ENCODE data around the gene NSF. TPM values are rescaled to one million over a fixed set of nuclear protein-coding genes. Genes with fewer than 3 reads are reported as not detected.

The NSF gene
- total RNA-seq, 2 donors from 2014 or later, result 29.7 to 41.0 TPM

DNA sequence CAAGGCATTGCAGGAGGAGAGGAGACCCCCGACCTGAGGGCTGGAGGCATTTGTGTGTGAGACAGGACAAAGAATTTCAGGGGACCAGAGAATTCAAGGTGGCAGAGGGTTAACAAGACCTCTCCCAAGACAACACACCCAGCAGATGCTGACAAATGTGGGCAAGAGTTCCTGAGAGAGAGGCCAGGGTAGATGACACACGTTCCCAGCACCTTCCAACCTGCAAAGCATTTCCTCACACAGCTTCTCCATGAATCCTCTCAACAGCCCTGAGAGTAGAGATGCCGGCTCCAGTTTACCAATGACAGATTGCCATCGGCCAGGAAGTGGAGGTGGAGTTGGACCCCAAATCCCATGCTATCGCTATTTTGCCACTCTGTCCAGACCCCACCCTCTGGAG, 203.1 kb downstream of the NSF start:
- H3K36me3 ChIP-seq (ENCODE audit: control insufficient read depth, insufficient read depth, low read length), result no peaks in the 10 kb centered on the region
- H3K27ac Mint-ChIP-seq, result peak overlapping the region; percentile 35
- H3K4me3 Mint-ChIP-seq, result no peak overlapping the region
- peaks cover 14% of the 10 kb centered on the region for H3K9me3 Mint-ChIP-seq
- peaks cover 37% of the 10 kb centered on the region for H3K4me1 Mint-ChIP-seq
- H3K4me1 ChIP-seq (ENCODE audit: control insufficient read depth, insufficient read depth, low read length), result no peaks in the 10 kb centered on the region
- H3K9ac ChIP-seq (ENCODE audit: extremely low read depth, low read length, poor library complexity, severe bottlenecking), result no peak overlapping the region
- H3K27me3 ChIP-seq (ENCODE audit: control insufficient read depth, insufficient read depth, low read length, poor library complexity, severe bottlenecking), result no peaks in the 10 kb centered on the region
- no peak overlapping the region for H3K27ac ChIP-seq (ENCODE audit: low read depth, low read length)
- TF ChIP-seq, protein P1, sequence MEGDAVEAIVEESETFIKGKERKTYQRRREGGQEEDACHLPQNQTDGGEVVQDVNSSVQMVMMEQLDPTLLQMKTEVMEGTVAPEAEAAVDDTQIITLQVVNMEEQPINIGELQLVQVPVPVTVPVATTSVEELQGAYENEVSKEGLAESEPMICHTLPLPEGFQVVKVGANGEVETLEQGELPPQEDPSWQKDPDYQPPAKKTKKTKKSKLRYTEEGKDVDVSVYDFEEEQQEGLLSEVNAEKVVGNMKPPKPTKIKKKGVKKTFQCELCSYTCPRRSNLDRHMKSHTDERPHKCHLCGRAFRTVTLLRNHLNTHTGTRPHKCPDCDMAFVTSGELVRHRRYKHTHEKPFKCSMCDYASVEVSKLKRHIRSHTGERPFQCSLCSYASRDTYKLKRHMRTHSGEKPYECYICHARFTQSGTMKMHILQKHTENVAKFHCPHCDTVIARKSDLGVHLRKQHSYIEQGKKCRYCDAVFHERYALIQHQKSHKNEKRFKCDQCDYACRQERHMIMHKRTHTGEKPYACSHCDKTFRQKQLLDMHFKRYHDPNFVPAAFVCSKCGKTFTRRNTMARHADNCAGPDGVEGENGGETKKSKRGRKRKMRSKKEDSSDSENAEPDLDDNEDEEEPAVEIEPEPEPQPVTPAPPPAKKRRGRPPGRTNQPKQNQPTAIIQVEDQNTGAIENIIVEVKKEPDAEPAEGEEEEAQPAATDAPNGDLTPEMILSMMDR (conservative IDR thresholded peaks at IDR 0.05), result no peak
- 94% methylated on average over 3 to 5 of the region's 5 CpGs for WGBS, 2 experiments (ENCODE audit: insufficient coverage in 1 of 2, insufficient read length in 1 of 2)
- H3K27me3 Mint-ChIP-seq (ENCODE audit: insufficient read depth), result peaks cover 2% of the 10 kb centered on the region
- no peak overlapping the region for H3K4me3 ChIP-seq (ENCODE audit: low read length)
- no peaks in the 10 kb centered on the region for H3K9me3 ChIP-seq (ENCODE audit: control insufficient read depth, low read length)
- H3K36me3 Mint-ChIP-seq (ENCODE audit: low read depth), result peaks cover 4% of the 10 kb centered on the region
- no peak for DNase-seq

GRCh38 chr17:46794318-46794717, 203.8 kb downstream of the NSF start:
- no peaks in the 10 kb centered on the region for H3K36me3 ChIP-seq (ENCODE audit: control insufficient read depth, insufficient read depth, low read length)
- WGBS, 2 experiments (ENCODE audit: insufficient coverage in 1 of 2, insufficient read length in 1 of 2), result 94 to 95% methylated on average over 5 of the region's 5 CpGs
- no peak overlapping the region for H3K27ac ChIP-seq (ENCODE audit: low read depth, low read length)
- TF ChIP-seq, protein P1 (conservative IDR thresholded peaks at IDR 0.05), result no peak
- H3K9ac ChIP-seq (ENCODE audit: extremely low read depth, low read length, poor library complexity, severe bottlenecking), result no peak overlapping the region
- H3K9me3 ChIP-seq (ENCODE audit: control insufficient read depth, low read length), result no peaks in the 10 kb centered on the region
- H3K4me3 Mint-ChIP-seq, result no peak overlapping the region
- no peak overlapping the region for H3K4me3 ChIP-seq (ENCODE audit: low read length)
- H3K27me3 Mint-ChIP-seq (ENCODE audit: insufficient read depth), result peaks cover 2% of the 10 kb centered on the region
- peaks cover 4% of the 10 kb centered on the region for H3K36me3 Mint-ChIP-seq (ENCODE audit: low read depth)
- no peak overlapping the region for H3K27ac Mint-ChIP-seq
- H3K9me3 Mint-ChIP-seq, result peaks cover 10% of the 10 kb centered on the region
- H3K4me1 Mint-ChIP-seq, result peaks cover 35% of the 10 kb centered on the region
- no peaks in the 10 kb centered on the region for H3K27me3 ChIP-seq (ENCODE audit: control insufficient read depth, insufficient read depth, low read length, poor library complexity, severe bottlenecking)
- no peaks in the 10 kb centered on the region for H3K4me1 ChIP-seq (ENCODE audit: control insufficient read depth, insufficient read depth, low read length)
- no peak for DNase-seq

- 86 to 90% methylated on average over 10 to 15 of the region's 15 CpGs for WGBS, 2 experiments (ENCODE audit: insufficient coverage in 1 of 2, insufficient read length in 1 of 2)
- Histone ChIP-seq H3K4me3 (ENCODE audit: low read length) (no peak overlapping the region), H3K27me3 (ENCODE audit: control insufficient read depth, insufficient read depth, low read length, poor library complexity, severe bottlenecking) (no peaks in the 10 kb centered on the region), H3K9me3 (ENCODE audit: control insufficient read depth, low read length) (no peaks in the 10 kb centered on the region), H3K36me3 (ENCODE audit: control insufficient read depth, insufficient read depth, low read length) (no peaks in the 10 kb centered on the region), H3K9ac (ENCODE audit: extremely low read depth, low read length, poor library complexity, severe bottlenecking) (no peak overlapping the region), H3K27ac (ENCODE audit: low read depth, low read length) (no peak overlapping the region), H3K4me1 (ENCODE audit: control insufficient read depth, insufficient read depth, low read length) (no peaks in the 10 kb centered on the region)
- Mint-ChIP-seq H3K4me3 (no peak overlapping the region), H3K9me3 (peaks cover 2% of the 10 kb centered on the region), H3K36me3 (ENCODE audit: low read depth) (peaks cover 7% of the 10 kb centered on the region), H3K27ac (no peak overlapping the region), H3K27me3 (ENCODE audit: insufficient read depth) (peaks cover 2% of the 10 kb centered on the region), H3K4me1 (peaks cover 28% of the 10 kb centered on the region)
- no peak for DNase-seq
- TF ChIP-seq, protein P1 (conservative IDR thresholded peaks at IDR 0.05), result no peak
Measured at GRCh38 chr17:46795379-46795952, 205.0 kb downstream of the NSF start.

Data from endodermal cell (in vitro differentiated cells).